Neural progenitor cell (in vitro differentiated cells): Measurements from ENCODE around the gene E4F1.

ENCODE experiments used
- EZH2 ChIP-seq: fragments of 200-600 bp; sonication (generic); IDR thresholded peaks from 2 replicates; pipeline ENCODE4 v1.6.1; 2017; ENCODE audit warnings: antibody characterized with exemption, mild to moderate bottlenecking, moderate library complexity
- TF ChIP-seq, protein P1 (sequence below): fragments of 200-600 bp; sonication (generic); IDR thresholded peaks from 2 replicates; pipeline ENCODE4 v1.5.1; 2017; ENCODE audit warnings: antibody characterized with exemption, mild to moderate bottlenecking

DNA sequence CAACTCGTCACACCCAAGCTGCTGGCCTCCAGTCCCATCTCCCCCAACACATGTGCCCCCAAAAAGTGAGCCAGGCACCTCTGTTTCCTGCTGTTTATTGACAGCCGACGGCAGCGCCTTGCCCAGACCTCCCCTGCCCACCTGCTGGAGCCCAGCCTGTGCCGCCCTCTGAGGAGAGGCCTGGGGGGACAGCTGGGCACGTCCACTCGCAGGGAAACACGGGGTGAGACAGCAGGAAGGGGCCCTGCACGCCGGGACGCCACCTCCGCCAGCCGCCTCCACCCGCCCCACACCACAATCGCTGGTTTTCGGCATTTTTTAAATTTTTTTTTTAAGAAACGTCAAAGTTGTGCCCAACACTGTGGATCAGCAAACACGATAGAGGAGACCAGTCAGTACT lies 46.3 kb upstream of the E4F1 start:
- TF ChIP-seq, protein P1, sequence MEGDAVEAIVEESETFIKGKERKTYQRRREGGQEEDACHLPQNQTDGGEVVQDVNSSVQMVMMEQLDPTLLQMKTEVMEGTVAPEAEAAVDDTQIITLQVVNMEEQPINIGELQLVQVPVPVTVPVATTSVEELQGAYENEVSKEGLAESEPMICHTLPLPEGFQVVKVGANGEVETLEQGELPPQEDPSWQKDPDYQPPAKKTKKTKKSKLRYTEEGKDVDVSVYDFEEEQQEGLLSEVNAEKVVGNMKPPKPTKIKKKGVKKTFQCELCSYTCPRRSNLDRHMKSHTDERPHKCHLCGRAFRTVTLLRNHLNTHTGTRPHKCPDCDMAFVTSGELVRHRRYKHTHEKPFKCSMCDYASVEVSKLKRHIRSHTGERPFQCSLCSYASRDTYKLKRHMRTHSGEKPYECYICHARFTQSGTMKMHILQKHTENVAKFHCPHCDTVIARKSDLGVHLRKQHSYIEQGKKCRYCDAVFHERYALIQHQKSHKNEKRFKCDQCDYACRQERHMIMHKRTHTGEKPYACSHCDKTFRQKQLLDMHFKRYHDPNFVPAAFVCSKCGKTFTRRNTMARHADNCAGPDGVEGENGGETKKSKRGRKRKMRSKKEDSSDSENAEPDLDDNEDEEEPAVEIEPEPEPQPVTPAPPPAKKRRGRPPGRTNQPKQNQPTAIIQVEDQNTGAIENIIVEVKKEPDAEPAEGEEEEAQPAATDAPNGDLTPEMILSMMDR, result no peak
- TF ChIP-seq EZH2, result no peak
